ENCODE measurements around the gene NREP.
"Not testable (repeated sequence)": the region's sequence is repeated elsewhere in the genome, so short reads cannot be mapped to it uniquely, and the experiment has no call there.

The NREP gene

DNA sequence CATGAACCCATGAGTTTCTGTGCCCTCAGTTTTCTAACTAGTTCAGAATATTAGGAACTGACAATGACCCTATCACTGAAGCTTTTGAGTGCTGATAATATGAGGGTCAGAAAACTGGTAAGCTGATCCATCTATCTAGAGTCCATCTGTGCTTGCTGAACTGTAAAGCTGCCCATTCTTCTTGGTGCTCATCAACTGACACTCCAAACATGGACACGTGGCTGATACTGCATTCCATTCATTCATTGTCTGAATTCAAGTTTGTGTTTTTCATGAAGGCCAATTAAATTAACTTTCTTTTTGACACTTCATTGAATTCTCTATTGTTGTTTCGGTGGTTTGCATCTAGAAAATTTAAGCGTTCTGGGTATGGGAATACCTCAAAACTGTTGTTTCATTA, 17.6 kb downstream of the NREP start:
- no peak for DNase-seq (ENCODE audit: low spot score)

DNA sequence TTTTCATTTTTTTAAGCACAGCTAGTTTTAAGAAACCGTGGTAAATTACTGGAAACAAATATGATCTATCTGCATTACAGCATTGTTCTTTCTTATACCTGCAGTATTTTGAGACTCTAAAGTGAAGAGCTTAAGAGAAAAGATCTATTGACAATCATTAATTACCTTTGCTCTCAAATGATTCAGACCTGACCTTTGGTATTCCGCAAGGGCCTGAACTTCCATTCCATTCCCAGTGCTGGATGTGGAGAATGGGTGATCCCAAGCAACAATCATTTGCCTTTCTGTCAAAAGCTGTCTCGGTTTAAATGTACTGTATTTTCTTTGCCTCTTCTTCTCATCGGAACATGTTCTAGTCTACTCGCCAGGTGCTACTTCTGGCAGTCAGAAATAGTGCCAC, 18.9 kb downstream of the NREP start:
- DNase-seq (ENCODE audit: low spot score), result no peak

DNA sequence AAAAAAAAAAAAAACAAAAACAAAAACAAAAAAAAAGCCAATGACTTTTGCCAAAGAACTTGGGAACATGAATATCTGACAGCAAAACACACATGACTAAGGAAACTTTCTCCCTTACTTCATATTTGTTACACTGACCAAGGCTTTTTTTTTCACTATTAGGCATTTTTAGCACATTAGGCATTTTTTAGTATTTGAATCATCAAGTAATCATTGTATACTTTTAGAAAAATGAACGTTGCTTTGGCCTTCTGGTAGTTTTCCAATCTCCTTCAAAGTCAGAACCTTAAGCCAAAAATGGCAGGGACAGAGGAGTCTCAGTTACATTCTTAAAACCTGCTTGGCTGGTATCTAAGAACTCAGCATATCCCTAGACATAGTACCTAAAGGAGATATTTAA, 19.3 kb downstream of the NREP start:
- peak; percentile 48 for DNase-seq (ENCODE audit: low spot score)

DNA sequence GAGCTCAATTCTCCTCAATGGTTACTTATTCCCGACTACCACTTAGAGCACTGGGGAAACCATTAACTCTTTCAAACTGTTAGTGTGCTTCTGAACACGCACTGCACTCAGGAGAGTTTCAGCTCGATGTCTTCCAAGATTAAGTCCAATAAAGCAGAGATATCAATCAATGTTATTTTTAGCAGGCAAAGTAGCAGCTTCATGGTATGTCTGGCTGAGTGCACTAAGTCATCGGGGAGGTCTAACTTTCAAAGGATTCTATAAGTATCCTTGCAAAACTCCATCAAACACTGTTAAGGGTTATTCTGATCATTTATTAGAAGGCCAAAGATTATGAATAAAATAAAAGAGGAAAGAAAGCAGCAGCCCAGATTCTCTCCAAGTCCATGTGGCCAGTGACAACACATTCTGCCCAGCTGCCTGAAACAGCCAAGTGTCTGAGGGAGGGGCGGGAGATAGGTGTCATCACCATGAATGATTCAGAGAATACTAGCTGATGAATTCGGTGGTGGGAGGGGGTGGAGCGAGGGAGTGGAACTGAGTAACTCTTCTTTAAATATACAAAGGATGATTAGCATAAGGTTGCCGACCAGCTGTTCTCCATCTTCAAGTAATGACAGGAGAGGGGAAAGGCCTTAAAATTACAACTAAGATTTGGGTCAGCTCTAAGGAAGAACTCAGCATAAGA, 21.3 kb downstream of the NREP start:
- DNase-seq (ENCODE audit: low spot score), result peak; percentile 84

DNA sequence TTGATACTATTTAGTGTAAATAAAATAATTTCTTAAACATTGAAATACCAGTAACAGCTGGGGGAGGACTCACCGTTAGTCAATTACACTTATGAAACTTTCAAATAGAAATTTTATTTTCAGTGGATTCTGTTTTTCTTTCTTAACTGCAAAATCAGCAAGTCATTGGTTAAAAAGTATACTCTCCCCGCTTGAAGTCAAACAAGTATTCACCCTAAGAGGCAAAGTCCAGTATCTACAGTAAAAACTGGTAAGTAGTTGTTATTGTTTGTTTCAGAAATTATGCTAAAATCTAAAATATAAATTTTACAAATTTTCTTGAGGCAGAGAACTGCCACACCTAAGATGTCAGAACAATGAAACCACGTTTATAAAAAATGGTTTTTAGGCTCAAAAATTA, 22.4 kb downstream of the NREP start:
- DNase-seq (ENCODE audit: low spot score), result no peak

DNA sequence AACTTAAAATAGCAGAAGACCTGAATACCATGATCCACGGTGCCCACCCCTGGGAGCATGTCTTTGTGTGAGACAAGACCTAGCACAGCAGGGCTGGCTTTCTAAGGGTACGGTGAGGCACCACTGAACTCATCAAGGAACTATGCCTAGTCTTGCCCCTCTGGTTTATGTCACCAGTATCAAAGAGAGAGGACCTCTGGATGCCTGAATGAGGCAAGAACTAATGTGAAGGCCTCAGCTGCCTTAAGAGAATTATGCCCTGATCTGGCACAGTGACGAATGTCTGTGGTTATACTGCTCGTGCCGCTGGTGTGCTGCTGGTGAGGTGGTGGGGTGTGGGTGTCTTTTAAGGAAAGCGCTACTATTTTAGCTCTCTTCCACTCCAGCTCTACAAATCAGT, 23.0 kb downstream of the NREP start:
- DNase-seq (ENCODE audit: low spot score), result no peak

DNA sequence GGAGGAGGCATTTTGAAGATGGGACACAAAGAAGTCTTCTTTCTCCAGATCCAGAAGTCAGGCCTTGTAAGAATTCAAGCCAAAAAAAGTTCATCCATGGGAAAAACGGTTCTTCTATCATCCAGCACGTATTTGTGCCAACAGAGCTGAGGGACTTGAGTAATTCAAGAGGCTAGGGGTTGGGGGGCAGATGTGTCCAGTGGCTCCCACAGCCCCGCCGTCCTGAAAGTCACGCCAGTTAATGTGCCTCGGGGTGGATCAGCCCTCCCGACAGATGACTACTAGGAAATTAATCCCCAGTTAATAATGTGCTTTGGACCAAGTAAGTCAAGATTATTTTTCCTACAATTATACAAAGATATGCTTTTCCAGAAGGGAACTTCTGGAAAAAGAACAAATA, 23.4 kb downstream of the NREP start:
- DNase-seq (ENCODE audit: low spot score), result no peak

DNA sequence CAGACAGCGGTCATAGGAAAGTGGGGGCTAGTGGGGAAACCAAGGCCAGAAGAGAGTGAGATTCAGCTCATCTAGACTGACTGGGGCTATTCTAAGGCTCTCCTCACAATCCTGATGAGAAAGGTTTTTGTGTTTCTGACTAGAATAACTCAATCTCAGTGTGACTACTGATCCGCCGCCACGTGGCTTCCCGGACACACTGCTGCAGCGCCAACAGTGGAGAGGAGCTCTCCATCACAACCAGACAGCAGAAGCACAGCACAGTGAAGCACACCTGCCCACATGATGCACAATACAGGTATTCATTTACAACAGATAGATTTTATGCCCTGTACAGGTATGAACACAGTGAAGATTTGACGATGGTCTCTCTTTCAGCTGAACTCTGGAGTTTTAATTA, 25.4 kb downstream of the NREP start:
- no peak for DNase-seq (ENCODE audit: low spot score)

DNA sequence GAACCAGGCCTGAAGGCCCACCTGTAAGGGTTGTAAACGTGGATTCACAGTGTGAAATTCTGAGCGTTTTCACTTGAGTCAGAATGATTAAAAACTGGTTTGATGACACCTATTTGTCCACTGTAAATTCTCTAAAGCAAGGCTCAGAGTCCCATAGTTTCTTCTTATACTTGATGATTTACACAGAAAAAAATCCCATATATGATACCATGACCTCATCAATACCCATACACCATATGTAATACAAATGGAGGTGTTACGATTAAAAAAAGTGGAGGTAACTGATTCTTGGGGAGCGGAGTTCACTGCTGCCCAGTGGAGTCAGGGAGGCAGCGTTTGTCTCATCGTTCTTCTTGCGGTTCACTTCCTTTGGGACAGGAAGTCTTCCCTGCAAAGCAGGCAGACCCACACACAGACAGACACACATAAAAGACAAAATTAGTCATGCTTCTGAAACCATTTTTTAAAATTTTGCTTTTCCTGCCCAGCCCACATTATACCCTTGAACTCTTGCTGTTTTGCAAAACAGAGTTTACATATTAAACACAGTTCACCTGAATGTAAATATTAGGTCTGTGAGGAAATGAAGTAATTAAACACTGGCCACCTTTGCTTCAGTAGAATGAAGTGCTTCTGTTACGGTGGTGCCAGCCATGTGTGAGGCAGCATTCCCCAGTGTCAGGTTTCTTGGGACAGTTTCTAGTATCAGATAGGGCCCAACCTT, 26.2 kb downstream of the NREP start:
- DNase-seq (ENCODE audit: low spot score), result no peak

DNA sequence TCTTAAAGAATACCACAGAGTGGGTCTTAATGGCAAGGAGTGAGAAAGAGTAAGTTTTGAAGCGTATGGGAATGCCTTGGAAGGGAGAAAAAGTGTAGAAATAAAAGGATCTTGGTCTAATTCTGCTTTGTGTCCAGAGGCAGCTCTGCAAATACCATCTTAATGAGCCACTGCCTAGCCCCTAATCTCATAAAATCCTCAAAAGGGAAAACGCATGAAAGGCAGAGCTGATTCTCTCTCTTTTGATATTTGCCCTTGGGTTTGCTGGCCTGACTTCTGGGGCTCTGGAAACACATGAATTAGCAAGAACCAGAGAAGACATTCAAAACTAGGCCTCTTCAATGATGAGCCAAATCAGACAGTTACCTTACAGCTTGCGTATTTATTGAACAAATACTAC, 28.1 kb downstream of the NREP start:
- no peak for DNase-seq (ENCODE audit: low spot score)

DNA sequence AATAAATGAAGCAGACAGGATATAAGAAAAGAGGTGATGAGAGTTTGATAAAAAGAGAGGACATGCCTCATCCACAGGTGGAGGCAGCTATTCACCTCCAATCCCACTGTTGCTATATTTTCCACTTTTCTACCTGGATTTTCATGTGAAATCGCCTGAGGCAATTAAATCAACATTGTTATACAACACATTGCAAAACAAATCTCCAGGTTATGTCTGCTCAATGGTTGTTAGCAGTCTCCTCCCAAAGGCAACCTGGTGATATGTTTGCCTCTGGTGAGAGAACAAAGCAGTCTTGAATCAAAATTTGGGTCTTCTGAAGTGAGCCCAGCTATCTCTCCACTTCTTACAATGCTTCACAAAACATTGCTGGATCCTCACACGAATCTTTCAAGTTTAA, 30.0 kb downstream of the NREP start:
- DNase-seq (ENCODE audit: low spot score), result no peak

DNA sequence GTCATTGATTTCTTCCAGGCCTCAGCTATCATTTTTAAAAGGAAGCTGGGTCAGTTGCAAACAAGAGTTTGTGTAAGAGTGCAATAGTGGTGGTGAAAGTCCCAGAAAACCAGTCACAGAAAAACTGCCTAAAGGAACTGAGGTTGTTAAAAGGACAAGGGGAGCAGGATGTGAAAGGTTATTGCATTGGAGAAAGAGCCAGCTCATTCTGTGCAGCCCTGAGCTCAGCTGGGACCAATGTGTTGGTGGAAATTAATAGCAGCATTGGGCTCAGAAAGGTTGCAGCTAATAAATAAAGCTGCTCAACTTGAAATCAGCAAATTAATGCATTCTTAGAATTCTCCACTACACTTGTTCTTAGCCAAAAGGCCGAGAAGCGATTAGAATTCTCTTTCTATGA, 34.9 kb downstream of the NREP start:
- no peak for DNase-seq (ENCODE audit: low spot score)

DNA sequence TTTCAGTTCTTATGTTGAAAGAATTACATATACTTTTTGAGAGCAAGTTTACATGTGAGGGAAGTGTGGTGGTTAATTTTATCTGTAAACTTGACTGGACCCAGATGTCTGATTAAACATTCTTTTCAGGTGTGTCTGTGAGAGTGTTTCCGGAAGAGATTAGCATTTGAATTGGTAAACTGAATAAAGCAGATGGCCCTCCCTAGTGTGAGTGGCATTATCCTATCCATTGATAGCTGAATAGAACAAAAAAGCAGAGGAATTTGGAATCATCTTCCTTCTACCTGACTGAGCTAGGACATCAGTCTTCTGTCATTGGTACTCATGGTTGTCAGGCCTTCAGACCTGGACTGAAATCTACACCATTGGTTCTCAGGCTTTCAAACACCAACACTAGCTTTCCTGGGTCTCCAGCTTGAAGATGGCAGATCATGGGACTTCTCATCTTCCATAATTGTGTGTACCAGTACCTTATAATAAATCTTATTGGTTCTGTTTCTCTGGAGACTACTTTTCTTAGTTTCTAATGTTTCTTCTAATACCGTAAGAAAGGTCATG, 36.6 kb downstream of the NREP start:
- DNase-seq (ENCODE audit: low spot score), result no peak

DNA sequence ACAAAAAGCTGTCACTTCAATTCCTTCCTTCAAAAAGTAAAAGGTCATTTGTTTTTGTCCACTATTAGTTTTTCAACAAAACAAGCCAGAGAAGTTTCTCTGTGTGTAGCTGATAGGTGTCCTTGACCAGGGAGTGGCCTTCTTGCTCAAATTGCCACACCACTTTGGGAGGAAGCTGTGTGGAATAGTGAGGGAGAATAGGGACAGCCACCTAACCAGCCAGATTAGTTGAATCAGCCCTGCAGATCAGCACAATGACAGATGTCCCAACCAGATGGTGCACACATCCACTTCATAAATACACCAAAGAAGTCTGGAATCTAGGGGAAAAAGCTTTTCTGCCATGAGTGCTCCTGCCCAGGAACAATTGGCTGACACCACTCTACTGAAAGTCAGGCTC, 37.2 kb downstream of the NREP start:
- DNase-seq (ENCODE audit: low spot score), result no peak

DNA sequence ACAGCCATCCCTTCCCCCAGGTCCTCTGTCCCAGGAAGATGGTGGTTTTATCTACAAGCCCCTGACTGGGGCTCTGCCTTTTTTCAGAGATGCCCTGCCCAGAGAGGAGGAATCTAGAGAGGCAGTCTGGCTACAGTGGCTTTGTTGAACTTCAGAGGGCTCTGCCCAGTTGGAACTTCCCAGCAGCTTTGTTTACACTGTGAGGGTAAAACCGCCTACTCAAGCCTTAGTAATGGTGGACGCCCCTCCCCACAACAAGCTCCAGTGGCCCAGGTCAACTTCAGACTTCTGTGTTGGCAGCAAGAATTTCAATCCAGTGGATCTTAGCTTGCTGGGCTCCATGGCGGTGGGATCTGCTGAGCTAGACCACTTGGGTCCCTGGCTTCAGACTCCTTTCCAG, 40.2 kb downstream of the NREP start:
- DNase-seq (ENCODE audit: low spot score), result not testable (repeated sequence)

DNA sequence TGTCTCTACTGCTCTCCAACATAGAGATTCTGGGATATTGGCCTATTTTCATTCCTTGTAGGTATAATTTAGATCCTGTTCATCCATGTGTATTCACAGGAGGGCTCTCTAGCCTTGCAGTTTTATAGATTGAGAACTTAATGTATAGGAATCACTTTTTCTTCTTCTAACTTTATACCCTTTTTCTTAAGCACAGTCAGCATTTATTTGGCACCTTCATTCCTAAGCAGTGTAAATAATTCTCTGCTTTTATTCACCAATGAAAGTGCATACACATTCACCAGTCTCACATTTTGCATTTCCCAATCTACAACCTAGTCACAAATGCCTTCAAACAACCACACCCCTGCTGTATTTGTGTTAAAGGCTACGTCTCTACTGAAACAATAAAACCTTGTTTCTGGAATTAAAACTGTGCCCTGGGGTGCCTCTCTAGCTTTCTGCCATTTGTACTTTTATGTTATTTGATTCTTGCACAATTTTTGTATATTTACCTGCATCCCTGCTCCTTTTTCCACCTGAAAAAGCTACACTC, 49.3 kb downstream of the NREP start:
- no peak for DNase-seq (ENCODE audit: low spot score)

DNA sequence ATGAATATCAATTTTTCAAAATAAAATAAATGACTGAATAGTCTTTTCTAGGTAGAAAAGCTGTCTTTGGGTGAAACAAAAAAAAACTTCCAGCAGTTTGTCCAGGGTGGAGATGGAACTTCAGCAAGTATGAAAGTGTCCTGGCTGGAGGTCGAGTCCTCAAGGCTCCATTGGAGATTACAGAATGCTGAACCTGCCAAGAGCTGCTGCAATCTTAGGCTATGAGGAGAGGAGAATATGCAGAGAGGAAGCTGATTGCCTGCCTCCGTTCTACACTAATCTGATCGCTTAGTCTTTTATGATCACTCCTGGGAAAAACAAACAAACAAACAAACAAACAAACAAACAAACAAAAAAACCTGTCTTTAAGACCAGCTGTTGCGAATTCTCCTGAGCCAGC, 50.6 kb downstream of the NREP start:
- no peak for DNase-seq (ENCODE audit: low spot score)

DNA sequence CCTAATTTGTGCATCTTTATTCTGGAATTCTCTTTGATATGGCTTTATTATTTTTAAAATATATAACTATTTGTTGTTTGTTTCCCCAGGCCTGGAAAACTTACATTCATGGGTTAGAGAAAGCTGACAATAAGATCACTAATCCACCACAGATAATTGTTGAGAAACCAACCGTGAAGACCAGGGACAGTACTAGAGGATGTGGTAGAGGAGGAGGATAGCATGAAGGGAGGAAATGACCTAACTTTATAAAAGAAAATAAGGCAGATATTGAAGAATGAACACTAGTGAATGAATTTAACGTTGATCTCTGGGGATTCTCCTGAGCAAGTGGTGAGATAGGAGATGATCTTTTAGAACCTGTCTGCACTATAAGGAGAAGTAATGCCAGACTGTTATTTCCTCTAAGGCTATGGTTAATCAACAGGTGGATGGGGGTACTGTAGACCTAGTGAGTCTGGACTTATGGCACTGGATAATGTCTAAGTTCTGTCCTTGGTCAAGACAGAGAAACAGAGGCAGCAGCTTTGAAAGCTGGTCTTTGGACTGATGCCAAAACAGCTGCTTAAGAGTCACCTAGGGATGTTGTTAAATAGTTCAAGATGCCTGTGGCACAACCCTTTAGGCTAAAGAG, 52.4 kb downstream of the NREP start:
- no peak for DNase-seq (ENCODE audit: low spot score)

DNA sequence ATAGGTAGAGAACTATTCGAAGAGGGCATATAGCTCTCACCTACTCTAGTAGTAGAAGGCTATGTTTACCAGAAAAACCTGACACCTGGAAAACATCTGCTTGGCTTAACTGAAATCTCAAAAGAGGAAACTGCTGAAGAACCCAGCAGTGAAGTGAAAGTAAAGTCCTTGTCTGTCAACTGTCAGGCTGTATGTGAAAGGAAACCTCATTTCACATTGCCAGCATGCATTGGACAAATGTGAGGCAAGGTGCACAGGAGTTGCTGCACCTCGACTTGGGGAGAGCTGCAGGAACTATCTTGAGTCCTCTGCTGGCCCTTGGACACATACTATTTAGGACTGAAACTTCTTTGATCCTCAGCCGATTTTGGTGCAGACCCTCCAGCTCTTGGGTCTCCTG, 53.3 kb downstream of the NREP start:
- DNase-seq (ENCODE audit: low spot score), result no peak

DNA sequence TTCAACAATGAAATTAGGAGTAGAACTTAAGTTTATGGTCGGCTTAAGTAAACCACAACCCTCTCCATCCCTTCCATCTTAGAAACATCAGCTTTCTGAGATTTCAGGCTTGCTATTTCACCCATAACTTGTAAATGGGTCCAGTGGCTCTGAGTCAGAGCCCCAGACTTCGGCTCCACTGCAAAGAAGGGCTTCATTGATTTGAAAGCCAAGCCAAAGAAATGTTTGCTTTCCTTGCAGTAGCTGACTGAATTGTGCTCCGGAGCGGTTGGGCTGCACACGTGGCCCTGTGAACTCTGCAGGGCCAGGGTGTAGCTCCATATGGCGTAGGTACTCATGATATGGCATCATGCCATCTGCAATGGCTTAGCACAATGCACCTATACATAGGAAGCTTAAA, 57.0 kb downstream of the NREP start:
- DNase-seq (ENCODE audit: low spot score), result no peak

DNA sequence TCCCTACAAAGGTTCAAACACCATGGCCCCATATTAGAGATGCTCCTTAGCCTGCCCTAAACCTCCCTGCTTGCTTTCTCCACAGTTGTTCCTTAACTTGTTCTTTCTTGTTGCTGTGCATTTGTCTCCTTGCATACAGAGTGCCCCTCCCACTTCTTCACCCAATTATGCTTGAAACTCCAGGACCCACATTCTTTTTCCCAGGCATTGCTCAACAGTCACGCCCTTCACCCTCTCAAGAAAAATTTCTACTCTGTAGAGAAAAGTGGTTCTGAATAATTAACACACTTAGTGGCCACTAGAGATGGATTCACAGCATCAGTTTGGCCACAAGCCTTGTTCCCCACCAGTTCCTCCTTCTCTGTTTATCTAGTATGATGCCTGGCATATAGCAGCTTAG, 57.7 kb downstream of the NREP start:
- DNase-seq (ENCODE audit: low spot score), result no peak

DNA sequence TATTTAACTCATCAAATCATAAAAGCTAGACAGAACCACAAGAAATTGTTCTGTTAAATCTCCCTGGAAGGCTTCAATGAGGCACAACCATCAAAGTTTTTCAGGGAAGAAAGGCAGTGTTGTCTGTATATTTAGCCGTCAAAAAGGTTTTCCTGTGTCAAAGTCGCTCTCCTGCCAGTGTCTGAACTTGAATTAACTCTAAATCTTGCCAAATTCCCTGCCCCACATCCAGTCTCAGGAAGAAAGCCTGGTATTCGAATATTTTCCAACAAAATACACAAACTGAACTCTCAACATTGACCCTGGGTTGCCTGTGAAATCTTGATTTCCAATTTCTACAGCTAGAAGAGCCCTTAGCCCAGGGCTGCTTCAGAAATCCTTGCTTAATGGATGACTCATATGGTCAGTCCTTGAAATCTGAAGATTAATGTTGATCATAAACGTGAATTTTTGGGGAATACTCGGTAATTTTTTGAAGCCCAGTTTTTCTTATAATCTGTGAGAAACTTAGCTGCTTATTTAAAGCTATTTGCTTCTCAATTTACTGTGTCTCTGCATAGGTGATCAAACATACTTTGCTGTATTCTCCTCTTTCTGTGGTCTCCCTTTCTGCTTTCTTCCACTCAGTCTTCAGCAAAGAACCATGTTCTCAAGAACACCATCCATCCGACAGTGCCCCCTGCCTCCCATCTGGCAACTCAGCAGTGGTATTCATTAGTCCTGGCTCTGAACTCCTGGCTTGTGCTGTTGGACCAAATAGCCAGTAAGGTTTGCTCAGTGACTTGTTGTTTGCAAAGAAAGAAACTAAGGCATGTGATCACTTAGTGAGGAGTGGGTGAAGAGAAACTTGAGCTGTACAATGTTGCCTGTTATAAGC, 58.9 kb downstream of the NREP start:
- peak; percentile 32 for DNase-seq (ENCODE audit: low spot score)

All from AG08395 (cell line).